Panc1 (cell line): Measurements from ENCODE around the gene SYTL1. TPM values are rescaled to one million over a fixed set of nuclear protein-coding genes. Genes with fewer than 3 reads are reported as not detected.

ENCODE experiments used
- ATAC-seq: fragments of 200-7000 bp; cut with Tn5 transposase; 2 replicates; pipeline ENCODE4 v1.9.1; 2020; ENCODE audit warnings: mild to moderate bottlenecking, moderate library complexity
- BruUV-seq: library from RNA; stranded (reverse); fragments of 400-500 nt; replicated peaks from 2 replicates; lab custom pipeline; 2021; lab: Mats Ljungman, UMichigan
- CTCF ChIA-PET: fragments of 300-600 bp; sonication (Branson Sonifier 250); formaldehyde crosslinking; loops from one replicate; lab custom pipeline; 2022; ENCODE audit warnings: antibody characterized with exemption; lab: Charles Lee
- POLR2A ChIA-PET: fragments of 300-600 bp; sonication (Branson Sonifier 250); formaldehyde crosslinking; loops from one replicate; lab custom pipeline; 2022; ENCODE audit warnings: antibody characterized with exemption; lab: Charles Lee
- DNase-seq: peaks from one replicate; pipeline ENCODE4 v3.0.0-alpha.2; 2010; ENCODE audit warnings: low read depth, low spot score
- H3K27ac ChIP-seq: 2 replicates; pipeline ENCODE4 v1.5.1; 2011; ENCODE audit warnings: mild to moderate bottlenecking, low read length, inconsistent platforms
- H3K27me3 ChIP-seq: fragments of 200-500 bp; sonication (Bioruptor generic); 2 replicates; pipeline ENCODE4 v1.6.0; 2014; ENCODE audit warnings: low read length, inconsistent platforms; ENCODE audit not compliant: control insufficient read depth, insufficient read depth
- H3K36me3 ChIP-seq: fragments of 200-500 bp; sonication (Bioruptor generic); 2 replicates; pipeline ENCODE4 v1.5.1; 2014; ENCODE audit warnings: inconsistent platforms, mild to moderate bottlenecking, low read length, moderate library complexity; ENCODE audit not compliant: control insufficient read depth, insufficient read depth
- H3K4me1 ChIP-seq: 2 replicates; pipeline ENCODE4 v1.5.1; 2011; ENCODE audit warnings: inconsistent platforms, mild to moderate bottlenecking, low read length, moderate library complexity; ENCODE audit not compliant: control insufficient read depth, insufficient read depth
- H3K4me3 ChIP-seq, 2 experiments: 2 replicates each; pipeline ENCODE4 v1.5.1; 2011 to 2012; ENCODE audit warnings: low read depth in 2 of 2, low read length in 2 of 2, mild to moderate bottlenecking in 2 of 2, inconsistent platforms in 1 of 2, moderate library complexity in 1 of 2
- H3K9me3 ChIP-seq: fragments of 200-500 bp; sonication (Bioruptor generic); 2 replicates; pipeline ENCODE4 v1.5.1; 2014; ENCODE audit warnings: low read depth, mild to moderate bottlenecking, inconsistent platforms, low read length, moderate library complexity; ENCODE audit not compliant: control insufficient read depth, insufficient read depth
- POLR2AphosphoS5 ChIP-seq: IDR thresholded peaks from 2 replicates; pipeline ENCODE4 v1.6.1; 2012; ENCODE audit warnings: mild to moderate bottlenecking, low read depth, low read length, moderate library complexity
- SIN3A ChIP-seq: IDR thresholded peaks from 2 replicates; pipeline ENCODE4 v1.6.1; 2012; ENCODE audit warnings: low read depth, mild to moderate bottlenecking, low read length, moderate library complexity, borderline replicate concordance; ENCODE audit not compliant: insufficient read depth
- TCF7L2 ChIP-seq: IDR thresholded peaks from 2 replicates; pipeline ENCODE4 v1.6.1; 2011; ENCODE audit warnings: mild to moderate bottlenecking, low read depth, low read length, inconsistent platforms
- in situ Hi-C: cut with HindIII; loops from 2 replicates; pipeline ENCODE4 v1.10.0; 2016; ENCODE audit warnings: low sequenced_read_pairs, low pct_unique_long_range_greater_than_20kb
- intact Hi-C: fragments of 100-400 bp; cut with micrococcal nuclease; formaldehyde crosslinking; loops from one replicate; pipeline ENCODE4 v1.10.0; 2022; ENCODE audit not compliant: unreplicated experiment
- total RNA-seq: library from RNA; stranded (reverse); gene quantifications from one replicate; pipeline ENCODE4 v1.2.1, GENCODE V29; 2021; ENCODE audit not compliant: unreplicated experiment
- TF ChIP-seq, protein P1 (sequence below): fragments of 450-650 bp; IDR thresholded peaks from 2 replicates; pipeline ENCODE4 v1.5.1; 2017; ENCODE audit warnings: mild to moderate bottlenecking
- TF ChIP-seq, protein P2 (sequence below), 2 experiments: IDR thresholded peaks; 2 replicates each; pipeline ENCODE4 v1.6.1; 2011 to 2012; ENCODE audit warnings: low read depth in 2 of 2, control low read depth in 1 of 2, low read length in 1 of 2, mild to moderate bottlenecking in 1 of 2, moderate library complexity in 1 of 2; ENCODE audit not compliant: insufficient read depth in 1 of 2

SYTL1 gene
- total RNA-seq, 1 experiment from 2014 or later = 2.4 TPM

DNA sequence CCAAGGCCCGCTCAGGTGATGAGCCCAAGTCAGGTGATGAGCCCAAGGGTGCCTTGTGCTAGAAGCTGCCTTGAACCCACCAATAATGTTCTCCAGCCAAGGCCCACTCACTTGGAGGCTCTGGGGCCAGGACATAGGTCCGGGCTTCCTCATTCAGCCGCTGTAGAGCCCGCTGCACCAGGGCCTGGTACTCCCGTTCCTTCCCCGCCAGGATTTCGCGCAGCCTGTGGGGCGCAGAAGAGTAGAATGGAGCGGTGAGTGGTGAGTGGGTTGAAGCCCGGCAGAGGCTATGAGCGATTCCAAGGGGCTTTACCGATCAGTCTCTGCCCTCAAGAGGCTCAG, 14.4 kb downstream of the SYTL1 start:
- BruUV-seq = no TSS peak
- ChIA-PET CTCF (no interaction called here), POLR2A (no interaction called here)
- Histone ChIP-seq H3K36me3 (no peaks in the 10 kb centered on the region; the same call in 1 of the 2 replicates), H3K9me3 (no peaks in the 10 kb centered on the region), H3K27me3 (no peaks in the 10 kb centered on the region), H3K4me3 (no peak overlapping the region), H3K4me1 (peaks cover 5% of the 10 kb centered on the region), H3K27ac (no peak overlapping the region)
- no peak for DNase-seq
- ATAC-seq = no peak
- intact Hi-C loops = no loop called here
- in situ Hi-C loops = no loop called here
- TF ChIP-seq POLR2AphosphoS5 (no peak), TCF7L2 (no peak), SIN3A (no peak)
- TF ChIP-seq, protein P1, sequence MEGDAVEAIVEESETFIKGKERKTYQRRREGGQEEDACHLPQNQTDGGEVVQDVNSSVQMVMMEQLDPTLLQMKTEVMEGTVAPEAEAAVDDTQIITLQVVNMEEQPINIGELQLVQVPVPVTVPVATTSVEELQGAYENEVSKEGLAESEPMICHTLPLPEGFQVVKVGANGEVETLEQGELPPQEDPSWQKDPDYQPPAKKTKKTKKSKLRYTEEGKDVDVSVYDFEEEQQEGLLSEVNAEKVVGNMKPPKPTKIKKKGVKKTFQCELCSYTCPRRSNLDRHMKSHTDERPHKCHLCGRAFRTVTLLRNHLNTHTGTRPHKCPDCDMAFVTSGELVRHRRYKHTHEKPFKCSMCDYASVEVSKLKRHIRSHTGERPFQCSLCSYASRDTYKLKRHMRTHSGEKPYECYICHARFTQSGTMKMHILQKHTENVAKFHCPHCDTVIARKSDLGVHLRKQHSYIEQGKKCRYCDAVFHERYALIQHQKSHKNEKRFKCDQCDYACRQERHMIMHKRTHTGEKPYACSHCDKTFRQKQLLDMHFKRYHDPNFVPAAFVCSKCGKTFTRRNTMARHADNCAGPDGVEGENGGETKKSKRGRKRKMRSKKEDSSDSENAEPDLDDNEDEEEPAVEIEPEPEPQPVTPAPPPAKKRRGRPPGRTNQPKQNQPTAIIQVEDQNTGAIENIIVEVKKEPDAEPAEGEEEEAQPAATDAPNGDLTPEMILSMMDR = no peak
- TF ChIP-seq, protein P2, sequence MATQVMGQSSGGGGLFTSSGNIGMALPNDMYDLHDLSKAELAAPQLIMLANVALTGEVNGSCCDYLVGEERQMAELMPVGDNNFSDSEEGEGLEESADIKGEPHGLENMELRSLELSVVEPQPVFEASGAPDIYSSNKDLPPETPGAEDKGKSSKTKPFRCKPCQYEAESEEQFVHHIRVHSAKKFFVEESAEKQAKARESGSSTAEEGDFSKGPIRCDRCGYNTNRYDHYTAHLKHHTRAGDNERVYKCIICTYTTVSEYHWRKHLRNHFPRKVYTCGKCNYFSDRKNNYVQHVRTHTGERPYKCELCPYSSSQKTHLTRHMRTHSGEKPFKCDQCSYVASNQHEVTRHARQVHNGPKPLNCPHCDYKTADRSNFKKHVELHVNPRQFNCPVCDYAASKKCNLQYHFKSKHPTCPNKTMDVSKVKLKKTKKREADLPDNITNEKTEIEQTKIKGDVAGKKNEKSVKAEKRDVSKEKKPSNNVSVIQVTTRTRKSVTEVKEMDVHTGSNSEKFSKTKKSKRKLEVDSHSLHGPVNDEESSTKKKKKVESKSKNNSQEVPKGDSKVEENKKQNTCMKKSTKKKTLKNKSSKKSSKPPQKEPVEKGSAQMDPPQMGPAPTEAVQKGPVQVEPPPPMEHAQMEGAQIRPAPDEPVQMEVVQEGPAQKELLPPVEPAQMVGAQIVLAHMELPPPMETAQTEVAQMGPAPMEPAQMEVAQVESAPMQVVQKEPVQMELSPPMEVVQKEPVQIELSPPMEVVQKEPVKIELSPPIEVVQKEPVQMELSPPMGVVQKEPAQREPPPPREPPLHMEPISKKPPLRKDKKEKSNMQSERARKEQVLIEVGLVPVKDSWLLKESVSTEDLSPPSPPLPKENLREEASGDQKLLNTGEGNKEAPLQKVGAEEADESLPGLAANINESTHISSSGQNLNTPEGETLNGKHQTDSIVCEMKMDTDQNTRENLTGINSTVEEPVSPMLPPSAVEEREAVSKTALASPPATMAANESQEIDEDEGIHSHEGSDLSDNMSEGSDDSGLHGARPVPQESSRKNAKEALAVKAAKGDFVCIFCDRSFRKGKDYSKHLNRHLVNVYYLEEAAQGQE (IDR thresholded peaks at IDR 0.05; ENCODE audit: insufficient read depth in 1 of 2, low read depth in 2 of 2, low read length in 1 of 2) = no peak

GRCh38 chr1:27356619-27357280, 14.9 kb downstream of the SYTL1 start:
- DNase-seq = no peak
- CTCF ChIA-PET = interaction anchor here (0.5 to 2.2 kb wide), 4 partner anchors 9 to 412 kb away, joined by 5 to 12 read pairs (median 9); partner anchors contain the start of gene MAP3K6

More at GRCh38 chr1:27356619-27357280, 14.9 kb downstream of the SYTL1 start:
- BruUV-seq = no TSS peak
- Histone ChIP-seq H3K4me3 (no peak overlapping the region), H3K36me3 (no peaks in the 10 kb centered on the region; the same call in 1 of the 2 replicates), H3K9me3 (no peaks in the 10 kb centered on the region), H3K4me1 (no peaks in the 10 kb centered on the region; the same call in 1 of the 2 replicates), H3K27me3 (no peaks in the 10 kb centered on the region), H3K27ac (no peak overlapping the region)
- POLR2A ChIA-PET = no interaction called here
- in situ Hi-C loops = no loop called here
- intact Hi-C loops = no loop called here
- no peak for ATAC-seq
- TF ChIP-seq SIN3A (no peak), TCF7L2 (no peak), POLR2AphosphoS5 (no peak)
- TF ChIP-seq, protein P2 (IDR thresholded peaks at IDR 0.05; ENCODE audit: insufficient read depth in 1 of 2, low read depth in 2 of 2, low read length in 1 of 2) = no peak
- TF ChIP-seq, protein P1 = no peak
